Neural progenitor cell (in vitro differentiated cells): Measurements from ENCODE around the gene WNT9A. TPM values are rescaled to one million over a fixed set of nuclear protein-coding genes. Genes with fewer than 3 reads are reported as not detected.

Experiments used
- DNase-seq: peaks from one replicate; pipeline ENCODE4 v3.0.0-alpha.2; 2016; ENCODE audit warnings: low spot score
- H2AFZ ChIP-seq: fragments of 200-600 bp; sonication (generic); replicated peaks from 2 replicates; pipeline ENCODE4 v1.6.1; 2016; ENCODE audit warnings: antibody characterized with exemption
- H3F3A ChIP-seq: fragments of 200-600 bp; sonication (generic); 2 replicates; pipeline ENCODE4 v1.6.1; 2016; ENCODE audit warnings: antibody characterized with exemption, low read depth
- H3K27ac ChIP-seq: fragments of 200-600 bp; sonication (generic); 2 replicates; pipeline ENCODE4 v1.5.1; 2016; ENCODE audit warnings: mild to moderate bottlenecking
- H3K27me3 ChIP-seq: fragments of 200-600 bp; sonication (generic); 2 replicates; pipeline ENCODE4 v1.6.1; 2016; ENCODE audit warnings: mild to moderate bottlenecking, moderate library complexity
- H3K36me3 ChIP-seq: fragments of 200-600 bp; sonication (generic); 2 replicates; pipeline ENCODE4 v1.5.1; 2016
- H3K4me1 ChIP-seq: fragments of 200-600 bp; sonication (generic); 2 replicates; pipeline ENCODE4 v1.6.1; 2016; ENCODE audit warnings: mixed run types
- H3K4me2 ChIP-seq: fragments of 200-600 bp; sonication (generic); 2 replicates; pipeline ENCODE4 v1.6.1; 2016
- H3K4me3 ChIP-seq: fragments of 200-600 bp; sonication (generic); 2 replicates; pipeline ENCODE4 v1.5.1; 2016
- H3K79me2 ChIP-seq: fragments of 200-600 bp; sonication (generic); 2 replicates; pipeline ENCODE4 v1.6.1; 2016; ENCODE audit warnings: low read depth
- H3K9ac ChIP-seq: fragments of 200-600 bp; sonication (generic); 2 replicates; pipeline ENCODE4 v1.6.1; 2016
- H3K9me3 ChIP-seq: fragments of 200-600 bp; sonication (generic); 2 replicates; pipeline ENCODE4 v1.5.1; 2016; ENCODE audit warnings: low read depth
- H4K20me1 ChIP-seq: fragments of 200-600 bp; sonication (generic); 2 replicates; pipeline ENCODE4 v1.6.1; 2016; ENCODE audit warnings: low read depth
- H3K27ac Mint-ChIP-seq: 3 replicates; pipeline ENCODE4 v1.8.0; 2021; ENCODE audit warnings: mixed read lengths
- H3K27me3 Mint-ChIP-seq: 2 replicates; pipeline ENCODE4 v1.8.0; 2022; ENCODE audit warnings: low read depth, mild to moderate bottlenecking, inconsistent platforms, moderate library complexity, mixed read lengths; ENCODE audit not compliant: insufficient read depth
- H3K36me3 Mint-ChIP-seq: 3 replicates; pipeline ENCODE4 v1.8.0; 2021; ENCODE audit warnings: mixed read lengths
- H3K4me1 Mint-ChIP-seq: 3 replicates; pipeline ENCODE4 v1.8.0; 2021; ENCODE audit warnings: mixed read lengths
- H3K4me3 Mint-ChIP-seq: 3 replicates; pipeline ENCODE4 v1.8.0; 2021; ENCODE audit warnings: mild to moderate bottlenecking, moderate library complexity, mixed read lengths
- H3K9me3 Mint-ChIP-seq: 3 replicates; pipeline ENCODE4 v1.8.0; 2020; ENCODE audit warnings: mixed read lengths
- CTCF ChIP-seq: fragments of 200-600 bp; sonication (generic); IDR thresholded peaks from 2 replicates; pipeline ENCODE4 v1.5.1; 2017; ENCODE audit warnings: antibody characterized with exemption, mild to moderate bottlenecking
- EZH2 ChIP-seq: fragments of 200-600 bp; sonication (generic); IDR thresholded peaks from 2 replicates; pipeline ENCODE4 v1.6.1; 2017; ENCODE audit warnings: antibody characterized with exemption, mild to moderate bottlenecking, moderate library complexity
- EZH2phosphoT487 ChIP-seq: fragments of 200-600 bp; sonication (generic); IDR thresholded peaks from 2 replicates; pipeline ENCODE4 v1.6.1; 2017; ENCODE audit warnings: antibody characterized with exemption
- total RNA-seq: library from RNA; depleted of rRNA; stranded (reverse); fragments of >200 nt; gene quantifications from 2 replicates; pipeline ENCODE4 v1.2.3, GENCODE V29; 2015; ENCODE audit warnings: low replicate concordance

The WNT9A gene
- total RNA-seq, 1 donor from 2014 or later = 1.4 TPM

GRCh38 chr1:227896710-227897655 is 50.7 kb downstream of the WNT9A start:
- no peak overlapping the region for H3K9ac ChIP-seq
- no peak for TF ChIP-seq EZH2phosphoT487
- H3K9me3 ChIP-seq = no peaks in the 10 kb centered on the region
- Mint-ChIP-seq H3K4me3 (no peak overlapping the region), H3K36me3 (no peaks in the 10 kb centered on the region), H3K9me3 (no peaks in the 10 kb centered on the region), H3K27ac (no peak overlapping the region), H3K4me1 (peaks cover 3% of the 10 kb centered on the region), H3K27me3 (peaks cover 10% of the 10 kb centered on the region)
- H3K27me3 ChIP-seq = no peaks in the 10 kb centered on the region
- no peak overlapping the region for H3K4me2 ChIP-seq
- no peaks in the 10 kb centered on the region for H3F3A ChIP-seq
- no peak overlapping the region for H2AFZ ChIP-seq
- H4K20me1 ChIP-seq = no peaks in the 10 kb centered on the region
- H3K79me2 ChIP-seq = no peaks in the 10 kb centered on the region
- no peak for DNase-seq
- no peak overlapping the region for H3K27ac ChIP-seq
- no peak overlapping the region for H3K4me3 ChIP-seq
- no peaks in the 10 kb centered on the region for H3K36me3 ChIP-seq
- peaks cover 6% of the 10 kb centered on the region for H3K4me1 ChIP-seq

- Histone ChIP-seq H3K4me3 (no peak overlapping the region), H3F3A (no peaks in the 10 kb centered on the region), H2AFZ (no peak overlapping the region), H3K36me3 (no peaks in the 10 kb centered on the region), H3K79me2 (no peaks in the 10 kb centered on the region), H3K27me3 (no peaks in the 10 kb centered on the region), H3K9ac (no peak overlapping the region), H3K9me3 (no peaks in the 10 kb centered on the region), H3K4me1 (peaks cover 6% of the 10 kb centered on the region), H3K4me2 (no peak overlapping the region), H4K20me1 (no peaks in the 10 kb centered on the region), H3K27ac (no peak overlapping the region)
- Mint-ChIP-seq H3K4me3 (no peak overlapping the region), H3K4me1 (peaks cover 3% of the 10 kb centered on the region), H3K36me3 (no peaks in the 10 kb centered on the region), H3K27me3 (peaks cover 10% of the 10 kb centered on the region), H3K27ac (no peak overlapping the region), H3K9me3 (no peaks in the 10 kb centered on the region)
- TF ChIP-seq EZH2phosphoT487 = no peak
- TF ChIP-seq EZH2 = no peak
- no peak for TF ChIP-seq CTCF
- peak; percentile 41 for DNase-seq
Observed at GRCh38 chr1:227895828-227896685, 51.7 kb downstream of the WNT9A start.

- H3K9me3 Mint-ChIP-seq = no peaks in the 10 kb centered on the region
- H3K27me3 Mint-ChIP-seq = peaks cover 9% of the 10 kb centered on the region
- no peak overlapping the region for H3K9ac ChIP-seq
- no peak overlapping the region for H3K4me3 ChIP-seq
- H3K4me2 ChIP-seq = no peak overlapping the region
- H3K4me1 ChIP-seq = peaks cover 6% of the 10 kb centered on the region
- H3K4me1 Mint-ChIP-seq = peaks cover under 1% of the 10 kb centered on the region
- TF ChIP-seq EZH2phosphoT487 (no peak), CTCF (no peak), EZH2 (no peak)
- H3K27ac Mint-ChIP-seq = peak overlapping the region; percentile 68
- no peaks in the 10 kb centered on the region for H3K36me3 Mint-ChIP-seq
- H3K9me3 ChIP-seq = no peaks in the 10 kb centered on the region
- no peak overlapping the region for H2AFZ ChIP-seq
- no peaks in the 10 kb centered on the region for H3K27me3 ChIP-seq
- H3K36me3 ChIP-seq = no peaks in the 10 kb centered on the region
- H3K79me2 ChIP-seq = no peaks in the 10 kb centered on the region
- H3F3A ChIP-seq = no peaks in the 10 kb centered on the region
- no peak overlapping the region for H3K27ac ChIP-seq
- H4K20me1 ChIP-seq = no peaks in the 10 kb centered on the region
- DNase-seq = no peak
- no peak overlapping the region for H3K4me3 Mint-ChIP-seq
Observed at GRCh38 chr1:227894831-227895451, 52.8 kb downstream of the WNT9A start.
